NCI-H1694 (cell line): ENCODE measurements around the gene SPATA32.
"Not testable (repeated sequence)": the region's sequence is repeated elsewhere in the genome, so short reads cannot be mapped to it uniquely, and the experiment has no call there.

Experiments used
- DNase-seq: peaks from one replicate; lab custom pipeline; 2025; lab: John Stamatoyannopoulos, UW

Gene SPATA32

GRCh38 chr17:45270828-45271418 lies 9.0 kb upstream of the SPATA32 start:
- DNase-seq, result no peak

- DNase-seq, result no peak
Observed at GRCh38 chr17:45269912-45270311, 8.0 kb upstream of the SPATA32 start.

- DNase-seq, result no peak
Observed at GRCh38 chr17:45267436-45268055, 5.7 kb upstream of the SPATA32 start.

GRCh38 chr17:45266372-45266926 lies 4.6 kb upstream of the SPATA32 start:
- no peak for DNase-seq

- no peak for DNase-seq
Observed at GRCh38 chr17:45265821-45266220, 3.9 kb upstream of the SPATA32 start.

- no peak for DNase-seq
Observed at GRCh38 chr17:45264988-45265387, 3.1 kb upstream of the SPATA32 start.

- no peak for DNase-seq
Observed at GRCh38 chr17:45264430-45264829, 2.5 kb upstream of the SPATA32 start.

GRCh38 chr17:45263477-45263860 lies 1.6 kb upstream of the SPATA32 start:
- DNase-seq, result no peak

GRCh38 chr17:45262516-45263476 lies 902 bp upstream of the SPATA32 start:
- DNase-seq, result no peak

- DNase-seq, result no peak
Observed at GRCh38 chr17:45260204-45260783, 1.6 kb downstream of the SPATA32 start.

- DNase-seq, result no peak
Observed at GRCh38 chr17:45258981-45259380, 2.9 kb downstream of the SPATA32 start.

- no peak for DNase-seq
Observed at GRCh38 chr17:45257115-45257514, 4.8 kb downstream of the SPATA32 start.

- no peak for DNase-seq
Observed at GRCh38 chr17:45256114-45256966, 5.6 kb downstream of the SPATA32 start.

GRCh38 chr17:45255358-45255757 lies 6.5 kb downstream of the SPATA32 start:
- DNase-seq, result no peak

GRCh38 chr17:45253879-45254278 lies 8.0 kb downstream of the SPATA32 start:
- DNase-seq, result no peak

- not testable (repeated sequence) for DNase-seq
Observed at GRCh38 chr17:45253237-45253636, 8.7 kb downstream of the SPATA32 start.

GRCh38 chr17:45251931-45252330 lies 10.0 kb downstream of the SPATA32 start:
- no peak for DNase-seq

- DNase-seq, result no peak
Observed at GRCh38 chr17:45248132-45248957, 13.5 kb downstream of the SPATA32 start.

GRCh38 chr17:45247429-45248131 lies 14.3 kb downstream of the SPATA32 start:
- DNase-seq, result peak; percentile 76
